ENCODE data around the gene ADGRL3.
"Not testable (repeated sequence)": the region's sequence is repeated elsewhere in the genome, so short reads cannot be mapped to it uniquely, and the experiment has no call there.

The ADGRL3 gene

DNA sequence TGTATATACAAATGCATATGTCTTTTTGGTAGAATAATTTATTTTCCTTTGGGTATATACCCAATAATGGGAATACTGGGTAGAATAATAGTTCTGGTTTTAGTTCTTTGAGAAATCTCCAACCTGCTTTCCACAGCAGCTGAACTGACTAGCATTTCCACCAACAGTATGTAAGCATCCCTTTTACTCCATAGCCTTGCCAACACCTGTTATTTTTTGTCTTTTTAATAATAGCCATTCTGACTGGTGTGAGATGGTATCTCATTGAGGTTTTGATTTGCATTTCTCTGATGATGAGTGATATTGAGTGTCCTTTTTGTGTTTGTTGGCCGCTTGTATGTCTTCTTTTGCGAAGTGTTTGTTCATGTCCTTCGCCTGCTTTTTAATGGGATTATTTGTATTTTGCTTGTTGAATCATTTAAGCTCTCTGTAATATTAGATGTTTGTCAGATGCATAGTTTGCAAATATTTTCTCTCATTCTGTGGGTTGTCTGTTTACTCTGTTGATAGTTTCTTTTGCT is 309.7 kb downstream of the ADGRL3 start:
- not testable (repeated sequence) for DNase-seq

GRCh38 chr4:61511716-61512488 is 311.8 kb downstream of the ADGRL3 start:
- DNase-seq: no peak

- no peak for DNase-seq
Measured at GRCh38 chr4:61514991-61515390, 314.9 kb downstream of the ADGRL3 start.

GRCh38 chr4:61517144-61517543 is 317.0 kb downstream of the ADGRL3 start:
- no peak for DNase-seq

GRCh38 chr4:61520166-61520565 is 320.0 kb downstream of the ADGRL3 start:
- no peak for DNase-seq

- no peak for DNase-seq
Measured at GRCh38 chr4:61520681-61521160, 320.6 kb downstream of the ADGRL3 start.

- DNase-seq: no peak
Measured at GRCh38 chr4:61521451-61521850, 321.3 kb downstream of the ADGRL3 start.

DNA sequence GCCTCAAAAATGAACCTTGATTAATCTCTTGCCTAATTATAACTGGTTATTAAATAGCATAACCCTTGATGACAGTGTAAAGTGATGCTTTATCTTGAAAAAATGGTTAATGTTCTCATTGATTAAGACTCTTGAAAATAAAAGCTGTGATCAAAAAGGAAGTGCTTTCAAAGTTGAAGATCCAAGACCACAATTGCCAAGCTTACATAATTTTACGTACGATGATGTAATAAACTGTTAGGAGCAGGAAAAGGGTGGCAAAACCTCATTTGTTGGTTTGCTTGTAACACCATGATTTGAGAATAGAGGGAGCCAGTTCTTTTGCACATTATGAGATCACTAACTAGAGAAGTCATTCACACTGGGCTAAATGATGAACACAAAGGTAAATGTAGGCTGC is 322.2 kb downstream of the ADGRL3 start:
- no peak for DNase-seq

DNA sequence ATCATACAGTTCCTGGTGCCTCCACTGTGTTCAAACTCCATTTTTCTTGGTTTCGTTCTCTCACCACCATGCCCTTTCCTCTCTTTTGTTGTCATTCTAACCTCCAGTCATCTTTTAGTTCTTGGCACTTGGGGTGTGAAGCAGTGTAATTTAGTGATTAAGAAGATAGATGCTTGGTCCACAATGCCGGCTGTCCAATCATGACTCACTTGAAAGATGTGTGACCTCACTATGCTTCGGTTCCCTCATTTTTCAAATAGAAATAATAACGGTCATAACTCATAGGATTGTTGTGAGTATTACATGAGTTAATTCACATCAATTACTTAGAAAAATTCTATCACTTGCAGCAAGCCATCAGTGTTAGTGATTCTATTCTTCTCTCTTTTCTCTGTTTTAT is 327.8 kb downstream of the ADGRL3 start:
- no peak for DNase-seq

DNA sequence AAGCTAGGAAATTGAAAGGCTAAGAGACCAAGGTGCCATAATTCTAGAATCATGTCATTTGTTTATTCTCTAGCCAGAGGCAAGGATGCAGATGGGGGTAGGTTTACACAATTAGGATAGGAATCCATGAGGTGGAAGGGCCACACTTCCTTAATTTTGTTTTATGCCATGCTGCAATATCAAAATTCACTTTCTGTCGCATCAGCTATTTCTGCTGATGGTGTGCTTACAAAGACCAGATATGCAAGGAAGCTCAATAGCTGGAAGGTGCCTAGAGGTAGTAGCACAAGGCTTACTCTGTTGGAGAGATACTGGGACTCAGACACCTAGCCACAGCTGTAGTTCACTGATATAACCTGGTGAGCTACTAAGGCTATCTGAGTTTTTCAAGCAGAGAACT is 328.5 kb downstream of the ADGRL3 start:
- no peak for DNase-seq

DNA sequence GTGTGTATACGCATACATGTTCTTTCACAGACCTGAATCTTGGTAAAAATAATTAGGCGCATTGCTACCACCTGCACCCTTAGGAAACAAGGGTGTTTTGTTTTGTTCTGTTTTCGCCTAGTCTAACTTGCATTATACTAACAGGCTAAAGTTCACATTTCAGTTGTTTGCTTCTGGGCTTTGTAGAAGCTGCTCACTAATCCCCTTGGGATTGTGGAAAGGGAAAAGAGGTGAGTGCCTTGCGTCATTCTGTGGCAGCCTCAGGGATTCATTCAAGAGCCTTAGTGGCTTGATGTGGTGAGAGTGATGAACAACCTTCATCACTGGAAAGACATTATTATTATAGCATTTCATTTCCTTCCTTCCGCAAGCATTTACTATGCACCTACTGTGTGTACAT is 331.1 kb downstream of the ADGRL3 start:
- no peak for DNase-seq

DNA sequence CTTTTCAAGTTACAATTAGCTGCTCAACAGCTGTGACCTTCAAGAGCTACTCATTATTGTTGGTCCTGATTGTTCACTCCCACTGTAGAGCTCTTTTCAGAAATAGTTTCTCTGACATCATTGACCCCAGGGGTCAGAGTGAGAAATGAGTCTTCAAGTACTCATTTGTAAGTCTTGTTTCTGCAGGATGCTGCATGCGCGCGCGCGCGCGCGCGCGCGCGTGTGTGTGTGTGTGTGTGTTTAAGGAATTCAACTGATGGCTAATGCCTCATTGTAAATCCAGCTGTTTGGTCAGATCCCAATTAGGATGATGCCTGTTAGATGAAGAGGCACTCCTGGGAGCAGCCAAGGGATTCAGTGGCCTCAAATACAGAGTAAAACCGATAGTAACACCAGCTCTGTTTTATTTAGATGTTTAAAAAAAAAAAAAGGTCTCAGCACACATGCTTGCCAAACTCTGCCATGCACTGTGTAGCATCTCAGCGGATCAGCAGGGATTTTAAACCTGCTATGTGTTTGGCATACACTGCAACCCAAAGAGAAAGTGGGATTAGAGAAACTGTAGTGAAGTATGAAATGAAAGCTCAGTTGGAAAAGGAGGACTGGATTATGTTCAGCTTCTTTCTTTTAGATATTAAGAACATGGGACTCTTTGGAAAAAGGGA is 332.3 kb downstream of the ADGRL3 start:
- DNase-seq: no peak

GRCh38 chr4:61533140-61533539 is 333.0 kb downstream of the ADGRL3 start:
- no peak for DNase-seq

DNA sequence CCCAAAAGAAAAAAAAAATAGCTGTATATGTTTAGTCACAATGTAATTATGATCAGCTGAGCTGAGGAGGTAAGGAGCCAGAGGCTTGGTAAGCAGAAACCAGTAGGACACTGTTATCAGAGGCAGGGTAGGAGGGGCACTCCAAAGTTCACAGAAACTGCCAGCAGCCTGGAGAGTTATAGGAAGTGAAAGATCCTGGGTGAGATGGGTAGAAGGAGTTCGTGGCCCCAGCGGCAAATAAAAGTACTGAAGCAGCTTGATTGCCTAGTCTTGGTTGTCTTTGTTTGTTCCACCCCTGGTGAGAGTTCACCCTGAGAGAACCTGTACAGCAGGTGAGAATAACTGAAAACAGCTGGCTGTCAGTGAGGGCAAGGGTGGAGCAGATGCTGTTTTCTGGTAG is 340.8 kb downstream of the ADGRL3 start:
- DNase-seq: no peak

DNA sequence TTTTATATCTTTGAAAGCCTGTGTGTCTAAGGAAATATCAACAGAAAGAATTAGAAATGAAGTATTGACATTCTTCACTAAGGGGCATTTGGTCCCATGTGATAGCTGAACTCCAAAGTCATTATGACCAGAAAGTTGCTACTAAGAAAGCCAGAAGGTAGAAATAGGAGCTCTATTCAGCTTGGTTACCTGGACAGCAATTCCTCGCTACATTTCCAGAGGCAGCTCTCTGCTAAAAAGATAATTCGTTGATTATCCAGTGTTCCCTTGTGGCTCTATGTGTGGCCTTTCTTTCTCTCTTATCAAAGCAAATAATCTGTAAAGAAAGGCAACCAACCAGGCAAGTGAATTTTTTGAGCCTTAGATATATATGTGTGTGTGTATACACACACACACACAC is 341.3 kb downstream of the ADGRL3 start:
- DNase-seq: no peak

DNA sequence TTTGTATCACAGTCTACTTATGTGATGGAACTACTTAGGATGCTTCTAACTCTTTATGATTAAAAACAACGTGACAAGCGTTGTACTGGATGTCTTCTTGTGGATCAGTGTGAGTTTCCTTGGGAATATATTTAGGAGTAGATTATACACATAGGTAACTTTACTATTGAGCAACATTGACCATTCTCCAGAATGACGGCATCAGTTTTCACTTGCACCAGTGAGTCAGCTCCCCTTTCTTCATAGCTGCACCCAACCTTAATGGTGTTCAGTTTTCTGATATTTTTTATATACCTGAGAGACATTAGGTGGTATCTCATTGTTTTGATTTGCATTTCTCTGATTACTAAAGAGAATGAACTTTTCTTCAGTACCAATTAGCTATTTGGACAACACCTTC is 343.9 kb downstream of the ADGRL3 start:
- DNase-seq: no peak

GRCh38 chr4:61545902-61546480 is 345.9 kb downstream of the ADGRL3 start:
- no peak for DNase-seq

- DNase-seq: no peak
Measured at GRCh38 chr4:61549336-61549735, 349.2 kb downstream of the ADGRL3 start.

DNA sequence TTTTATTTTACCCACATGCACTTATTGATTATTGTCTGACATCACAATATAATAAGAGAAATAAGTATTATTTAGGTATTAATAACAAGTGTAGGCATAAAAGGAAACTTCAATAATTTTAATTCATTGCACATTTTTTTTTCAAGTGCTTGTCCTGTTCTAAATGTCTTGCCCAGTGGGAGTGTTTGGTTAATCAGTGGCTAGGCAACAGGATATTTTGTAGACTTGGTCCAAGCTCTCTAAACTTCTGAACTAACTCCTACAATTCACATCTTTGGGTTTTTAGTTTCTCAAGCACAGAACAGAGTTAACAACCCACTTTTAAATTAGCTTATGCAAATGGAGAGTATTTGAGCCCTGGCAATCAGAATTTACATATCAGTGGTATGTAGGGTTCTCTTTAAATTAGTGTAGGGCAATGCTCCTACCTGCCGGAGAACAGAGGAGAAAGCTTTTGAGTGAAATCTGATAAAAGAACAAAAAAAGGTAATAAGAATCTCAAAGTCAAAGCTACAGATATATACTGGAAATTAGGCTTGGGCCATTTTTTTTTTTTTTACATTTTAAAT is 353.5 kb downstream of the ADGRL3 start:
- DNase-seq: no peak

DNA sequence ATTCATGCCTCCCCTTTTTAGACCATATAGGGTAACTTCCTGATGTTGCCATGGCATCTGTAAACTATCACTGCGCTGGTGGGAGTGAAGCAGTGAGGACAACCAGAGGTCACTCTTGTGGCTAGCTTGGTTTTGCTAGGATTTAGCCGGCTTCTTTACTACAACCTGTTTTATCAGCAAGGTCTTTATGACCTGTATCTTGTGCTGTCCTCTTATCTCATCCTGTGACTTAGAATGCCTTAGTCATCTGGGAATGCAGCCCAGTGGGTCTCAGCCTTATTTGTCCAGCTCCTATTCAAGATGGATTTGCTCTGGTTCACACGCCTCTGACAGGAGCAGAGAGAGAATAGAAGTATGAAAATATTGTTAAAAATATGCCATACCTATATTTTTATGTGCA is 355.7 kb downstream of the ADGRL3 start:
- DNase-seq: no peak

- no peak for DNase-seq
Measured at GRCh38 chr4:61556277-61556676, 356.2 kb downstream of the ADGRL3 start.

GRCh38 chr4:61559396-61559795 is 359.3 kb downstream of the ADGRL3 start:
- no peak for DNase-seq

DNA sequence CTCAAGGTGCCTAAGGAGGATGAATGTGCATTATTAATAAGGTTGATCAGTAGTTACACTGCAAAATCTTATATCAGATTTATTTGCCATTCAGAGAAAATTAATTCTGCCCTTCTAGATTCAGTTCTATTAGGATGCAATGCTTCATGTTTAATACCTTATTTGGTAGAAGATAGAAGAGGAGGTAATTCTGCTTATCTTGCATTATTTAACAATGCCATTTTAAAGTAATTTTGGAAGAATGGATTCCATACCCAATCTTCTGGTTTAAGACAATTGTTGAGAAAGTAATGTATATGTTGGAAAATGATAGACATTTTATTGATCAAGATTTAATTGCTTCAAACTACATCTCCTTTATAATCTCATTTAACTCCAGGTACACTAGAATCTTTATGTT is 360.9 kb downstream of the ADGRL3 start:
- no peak for DNase-seq
